IMR-90 (cell line): ENCODE measurements around the gene BTNL8.

Experiments
- BHLHE40 ChIP-seq: fragments of 150-350 bp; IDR thresholded peaks from 2 replicates; pipeline ENCODE4 v1.6.1; 2016; ENCODE audit warnings: mild to moderate bottlenecking, low read depth, low read length
- CEBPB ChIP-seq: IDR thresholded peaks from 2 replicates; pipeline ENCODE4 v1.6.1; 2012; ENCODE audit warnings: low read depth, low read length, improper control_type of control experiment
- CTCF ChIP-seq: conservative IDR thresholded peaks from 2 replicates; pipeline ENCODE4 v1.5.1; 2012; ENCODE audit warnings: mild to moderate bottlenecking, low read depth, low read length, improper control_type of control experiment
- FOS ChIP-seq: fragments of 150-350 bp; IDR thresholded peaks from 2 replicates; pipeline ENCODE4 v1.6.1; 2016; ENCODE audit warnings: low read depth, low read length
- POLR2A ChIP-seq: IDR thresholded peaks from 2 replicates; pipeline ENCODE4 v1.6.1; 2012; ENCODE audit warnings: mild to moderate bottlenecking, low read depth, low read length
- RAD21 ChIP-seq: IDR thresholded peaks from 2 replicates; pipeline ENCODE4 v1.6.1; 2012; ENCODE audit warnings: low read length, improper control_type of control experiment
- RFX5 ChIP-seq: IDR thresholded peaks from 2 replicates; pipeline ENCODE4 v1.8.0; 2012; ENCODE audit warnings: low read depth, mild to moderate bottlenecking, low read length, moderate library complexity
- SMC3 ChIP-seq: fragments of 150-350 bp; IDR thresholded peaks from 2 replicates; pipeline ENCODE4 v1.6.1; 2016; ENCODE audit warnings: low read depth, mild to moderate bottlenecking, antibody characterized with exemption, low read length, moderate library complexity
- USF2 ChIP-seq: fragments of 150-350 bp; IDR thresholded peaks from 2 replicates; pipeline ENCODE4 v1.6.1; 2017; ENCODE audit warnings: mild to moderate bottlenecking, antibody characterized with exemption, low read length, low read depth

GRCh38 chr5:180970875-180971274 lies 71.9 kb downstream of the BTNL8 start:
- TF ChIP-seq CTCF, result no peak
- no peak for TF ChIP-seq POLR2A
- TF ChIP-seq USF2, result no peak
- no peak for TF ChIP-seq CEBPB
- TF ChIP-seq BHLHE40, result no peak
- no peak for TF ChIP-seq RFX5
- TF ChIP-seq SMC3, result no peak
- no peak for TF ChIP-seq FOS
- TF ChIP-seq RAD21, result no peak
